IPS-15b (cell line): ENCODE results near the gene RSPH6A.

Source experiments
- H3K27me3 ChIP-seq: one replicate; pipeline ENCODE4 v1.6.1; 2013; ENCODE audit warnings: low read length; ENCODE audit not compliant: control insufficient read depth, insufficient read depth
- H3K36me3 ChIP-seq: one replicate; pipeline ENCODE4 v1.6.1; 2013; ENCODE audit warnings: low read length; ENCODE audit not compliant: control insufficient read depth, insufficient read depth
- H3K4me1 ChIP-seq: one replicate; pipeline ENCODE4 v1.6.1; 2013; ENCODE audit warnings: mild to moderate bottlenecking, low read length; ENCODE audit not compliant: control insufficient read depth, insufficient read depth
- H3K4me3 ChIP-seq: one replicate; pipeline ENCODE4 v1.5.1; 2013; ENCODE audit warnings: low read depth, low read length
- H3K9ac ChIP-seq: one replicate; pipeline ENCODE4 v1.6.1; 2013; ENCODE audit warnings: low read depth, mild to moderate bottlenecking, low read length
- H3K9me3 ChIP-seq: one replicate; pipeline ENCODE4 v1.6.1; 2013; ENCODE audit warnings: mild to moderate bottlenecking, low read length; ENCODE audit not compliant: control insufficient read depth, insufficient read depth

RSPH6A gene

DNA sequence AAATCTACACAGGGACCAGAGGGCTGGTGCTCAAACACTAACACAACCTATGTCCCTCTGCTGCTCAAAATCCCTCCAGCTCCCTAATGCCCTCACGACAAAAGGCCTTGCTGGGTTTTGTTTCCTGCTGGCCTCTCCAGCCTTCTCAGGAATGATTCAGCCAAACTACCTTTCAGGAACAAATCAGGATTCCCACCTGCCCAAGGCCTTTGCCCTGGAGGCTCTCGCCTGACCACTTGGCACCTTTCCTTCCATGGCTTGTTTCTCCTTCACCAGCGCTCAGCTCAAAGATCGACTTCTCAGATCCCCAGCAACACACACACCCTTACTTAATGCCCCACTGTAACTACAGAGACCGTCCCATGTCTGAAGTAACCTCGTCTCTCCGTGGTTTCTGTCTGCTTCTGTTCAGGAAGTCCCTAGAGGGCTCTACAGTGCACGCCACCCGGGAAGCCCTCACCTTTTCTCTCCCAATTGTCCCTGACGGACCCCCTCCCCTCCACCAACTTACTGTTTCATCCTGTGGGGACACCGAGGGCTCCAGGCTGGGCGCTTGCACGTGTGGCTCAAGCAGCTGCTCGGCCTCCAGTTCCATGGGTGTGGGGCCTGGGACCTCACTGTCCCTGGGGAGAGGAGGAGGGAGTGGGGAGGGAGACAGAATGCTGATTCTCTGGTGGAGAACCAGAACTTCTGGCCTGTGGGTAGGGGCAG, 42.8 kb downstream of the RSPH6A start:
- Histone ChIP-seq H3K27me3 (no peaks in the 10 kb centered on the region), H3K4me1 (no peaks in the 10 kb centered on the region), H3K9me3 (no peaks in the 10 kb centered on the region), H3K9ac (no peak overlapping the region), H3K4me3 (no peak overlapping the region), H3K36me3 (peaks cover 5% of the 10 kb centered on the region)

GRCh38 chr19:45771311-45771933, 43.7 kb downstream of the RSPH6A start:
- H3K27me3 ChIP-seq: no peaks in the 10 kb centered on the region
- H3K36me3 ChIP-seq: no peaks in the 10 kb centered on the region
- H3K4me3 ChIP-seq: peak overlapping the region; percentile 73
- H3K9me3 ChIP-seq: no peaks in the 10 kb centered on the region
- H3K9ac ChIP-seq: no peak overlapping the region
- H3K4me1 ChIP-seq: no peaks in the 10 kb centered on the region

DNA sequence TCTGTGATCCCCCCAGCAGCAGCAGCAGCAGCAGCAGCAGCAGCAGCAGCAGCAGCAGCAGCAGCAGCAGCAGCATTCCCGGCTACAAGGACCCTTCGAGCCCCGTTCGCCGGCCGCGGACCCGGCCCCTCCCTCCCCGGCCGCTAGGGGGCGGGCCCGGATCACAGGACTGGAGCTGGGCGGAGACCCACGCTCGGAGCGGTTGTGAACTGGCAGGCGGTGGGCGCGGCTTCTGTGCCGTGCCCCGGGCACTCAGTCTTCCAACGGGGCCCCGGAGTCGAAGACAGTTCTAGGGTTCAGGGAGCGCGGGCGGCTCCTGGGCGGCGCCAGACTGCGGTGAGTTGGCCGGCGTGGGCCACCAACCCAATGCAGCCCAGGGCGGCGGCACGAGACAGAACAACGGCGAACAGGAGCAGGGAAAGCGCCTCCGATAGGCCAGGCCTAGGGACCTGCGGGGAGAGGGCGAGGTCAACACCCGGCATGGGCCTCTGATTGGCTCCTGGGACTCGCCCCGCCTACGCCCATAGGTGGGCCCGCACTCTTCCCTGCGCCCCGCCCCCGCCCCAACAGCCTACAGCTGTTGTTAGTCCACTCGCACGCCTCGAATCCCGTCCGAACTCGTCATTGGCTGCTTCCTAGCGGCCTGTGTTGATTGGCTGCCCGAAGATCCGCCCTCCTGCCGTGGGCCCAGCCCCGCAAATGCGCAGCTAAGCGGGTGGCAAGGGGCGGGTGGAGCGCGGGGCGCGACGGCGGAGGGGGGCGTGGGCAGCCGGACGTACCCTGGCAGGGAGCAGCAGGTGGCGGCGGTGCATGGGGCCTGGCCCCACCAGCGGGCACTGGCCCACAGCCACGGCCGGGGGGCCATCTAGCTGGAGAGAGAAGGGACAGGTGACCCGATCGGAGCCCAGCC, 44.7 kb downstream of the RSPH6A start:
- H3K27me3 ChIP-seq: no peaks in the 10 kb centered on the region
- no peaks in the 10 kb centered on the region for H3K9me3 ChIP-seq
- H3K36me3 ChIP-seq: peaks cover 1% of the 10 kb centered on the region
- no peaks in the 10 kb centered on the region for H3K4me1 ChIP-seq
- peak overlapping the region; percentile 84 for H3K4me3 ChIP-seq
- peak overlapping the region; percentile 76 for H3K9ac ChIP-seq

DNA sequence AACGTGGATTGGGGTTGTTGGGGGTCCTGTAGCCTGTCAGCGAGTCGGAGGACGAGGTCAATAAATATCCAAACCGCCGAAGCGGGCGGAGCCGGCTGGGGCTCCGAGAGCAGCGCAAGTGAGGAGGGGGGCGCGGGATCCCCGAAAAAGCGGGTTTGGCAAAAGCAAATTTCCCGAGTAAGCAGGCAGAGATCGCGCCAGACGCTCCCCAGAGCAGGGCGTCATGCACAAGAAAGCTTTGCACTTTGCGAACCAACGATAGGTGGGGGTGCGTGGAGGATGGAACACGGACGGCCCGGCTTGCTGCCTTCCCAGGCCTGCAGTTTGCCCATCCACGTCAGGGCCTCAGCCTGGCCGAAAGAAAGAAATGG, 45.3 kb downstream of the RSPH6A start:
- H3K27me3 ChIP-seq: no peaks in the 10 kb centered on the region
- no peaks in the 10 kb centered on the region for H3K9me3 ChIP-seq
- H3K4me3 ChIP-seq: peak overlapping the region; percentile 84
- H3K4me1 ChIP-seq: no peaks in the 10 kb centered on the region
- H3K36me3 ChIP-seq: peaks cover 3% of the 10 kb centered on the region
- peak overlapping the region; percentile 76 for H3K9ac ChIP-seq

- Histone ChIP-seq H3K9ac (peak within 1 kb of the TSS; percentile 87), H3K27me3 (no peaks in the 10 kb centered on the region), H3K9me3 (no peaks in the 10 kb centered on the region), H3K4me3 (peak within 1 kb of the TSS; percentile 87), H3K4me1 (peaks cover 6% of the 10 kb centered on the region), H3K36me3 (peaks cover 3% of the 10 kb centered on the region)
Observed at GRCh38 chr19:45768984-45769782, 45.9 kb downstream of the RSPH6A start, which contains the start of gene SIX5. Gene SIX5 (minus strand): TSS chr19:45769252. CDS start chr19:45768844, 408 bp downstream.

GRCh38 chr19:45768655-45768983, 46.5 kb downstream of the RSPH6A start:
- peaks cover 3% of the 10 kb centered on the region for H3K36me3 ChIP-seq
- peaks cover 8% of the 10 kb centered on the region for H3K4me1 ChIP-seq
- H3K9ac ChIP-seq: peak overlapping the region; percentile 87

DNA sequence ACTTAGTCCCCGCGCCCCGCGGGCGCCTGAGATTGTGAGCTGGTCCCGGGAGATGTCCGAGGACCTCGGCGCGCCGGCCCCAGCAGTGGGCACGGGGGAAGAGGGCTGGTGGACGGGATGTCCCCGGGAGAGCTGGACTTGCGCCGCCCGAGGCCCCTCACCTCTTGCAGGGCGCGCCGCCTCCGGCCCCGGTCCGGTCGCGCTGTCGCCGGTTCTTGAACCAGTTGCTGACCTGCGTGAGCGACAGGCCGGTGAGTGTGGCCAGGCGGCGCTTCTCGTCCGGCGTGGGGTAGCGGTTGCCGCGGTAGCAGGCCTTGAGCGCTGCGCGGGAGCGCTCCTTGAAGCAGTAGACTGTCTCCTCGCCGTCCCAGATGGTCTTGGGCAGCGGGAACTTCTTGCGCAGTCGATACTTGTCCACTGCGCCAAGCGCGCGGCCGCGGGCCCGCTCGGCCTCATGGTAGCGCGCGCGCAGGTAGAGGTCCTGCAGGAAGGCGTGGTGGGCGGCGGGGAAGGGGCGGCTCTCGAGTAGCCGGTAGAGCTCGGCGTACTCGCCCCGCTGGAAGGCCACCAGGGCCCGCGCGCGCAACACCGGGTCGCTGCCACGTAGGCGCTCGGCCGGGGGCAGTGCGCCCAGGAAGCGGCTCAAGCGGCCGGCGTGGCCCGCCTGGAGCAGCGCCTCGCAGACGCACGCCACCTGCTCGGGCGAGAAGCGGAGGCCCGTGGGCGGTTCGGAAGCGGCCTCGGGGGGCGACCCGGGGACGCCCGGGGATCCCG, 47.0 kb downstream of the RSPH6A start:
- Histone ChIP-seq H3K4me3 (peak overlapping the region; percentile 87), H3K27me3 (no peaks in the 10 kb centered on the region), H3K9ac (peak overlapping the region; percentile 85), H3K36me3 (peaks cover 3% of the 10 kb centered on the region), H3K4me1 (peaks cover 8% of the 10 kb centered on the region), H3K9me3 (no peaks in the 10 kb centered on the region)

More at GRCh38 chr19:45768655-45768983, 46.5 kb downstream of the RSPH6A start:
- Histone ChIP-seq H3K27me3 (no peaks in the 10 kb centered on the region), H3K9me3 (no peaks in the 10 kb centered on the region), H3K4me3 (peak overlapping the region; percentile 87)

GRCh38 chr19:45767410-45767880, 47.7 kb downstream of the RSPH6A start:
- Histone ChIP-seq H3K36me3 (peaks cover 3% of the 10 kb centered on the region), H3K9ac (peak overlapping the region; percentile 85), H3K4me3 (peak overlapping the region; percentile 87), H3K27me3 (no peaks in the 10 kb centered on the region), H3K4me1 (peaks cover 8% of the 10 kb centered on the region), H3K9me3 (no peaks in the 10 kb centered on the region)

DNA sequence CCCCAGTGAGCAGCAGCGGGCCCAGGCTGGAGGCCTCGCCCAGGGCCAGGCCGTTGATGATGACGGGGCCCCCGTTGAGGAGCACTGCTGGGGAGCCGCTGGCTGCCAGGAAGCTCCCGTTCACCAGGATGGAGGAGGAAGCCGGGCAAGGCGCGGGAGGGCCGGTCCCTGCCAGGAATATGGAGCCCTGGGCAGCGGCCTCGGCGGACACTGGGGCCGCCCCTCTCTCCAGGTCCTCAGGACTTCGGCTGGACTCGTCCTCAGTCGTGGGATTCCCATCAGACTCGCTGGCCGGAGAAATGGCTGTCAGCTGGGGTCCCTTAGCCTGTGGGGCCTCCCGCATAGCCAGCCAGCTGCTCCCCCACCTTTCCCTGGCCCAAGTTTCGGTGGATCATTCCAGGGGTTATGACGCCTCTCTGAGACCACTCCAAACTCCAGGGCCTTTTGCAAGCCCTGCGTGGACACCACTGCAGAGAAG, 48.2 kb downstream of the RSPH6A start:
- Histone ChIP-seq H3K36me3 (peaks cover 3% of the 10 kb centered on the region), H3K4me3 (peak overlapping the region; percentile 87), H3K9ac (peak overlapping the region; percentile 12), H3K4me1 (peaks cover 8% of the 10 kb centered on the region), H3K27me3 (no peaks in the 10 kb centered on the region), H3K9me3 (no peaks in the 10 kb centered on the region)

DNA sequence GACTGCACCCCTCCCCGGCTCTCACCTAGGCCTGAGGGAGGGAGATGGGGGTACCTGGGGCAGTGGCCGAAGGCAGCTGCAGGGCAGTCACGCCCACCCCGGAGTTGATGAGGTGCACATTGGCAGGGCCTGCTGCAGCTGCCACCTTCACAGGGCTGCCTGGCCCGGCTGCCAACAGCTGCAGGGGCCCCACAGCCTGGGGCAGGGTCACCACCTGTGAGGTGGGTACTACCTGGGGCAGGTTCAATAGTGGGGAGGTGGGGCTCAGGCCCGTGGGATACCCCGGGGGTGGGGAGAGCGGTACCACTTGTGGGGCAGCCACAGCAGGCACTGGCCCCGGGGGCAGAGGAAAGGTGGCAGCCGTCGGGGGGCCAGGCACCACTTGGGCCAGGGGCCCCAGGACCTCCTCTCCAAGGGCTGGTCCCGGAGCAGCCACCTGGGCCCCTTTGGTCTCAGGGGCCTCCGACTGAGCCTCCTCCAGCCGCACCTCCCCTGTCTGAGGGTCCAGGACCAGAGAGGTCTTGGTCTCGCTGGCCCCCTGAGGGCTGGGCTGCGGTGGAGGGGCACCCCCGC, 48.7 kb downstream of the RSPH6A start:
- Histone ChIP-seq H3K27me3 (no peaks in the 10 kb centered on the region), H3K9me3 (no peaks in the 10 kb centered on the region), H3K4me1 (peaks cover 8% of the 10 kb centered on the region), H3K4me3 (peak overlapping the region; percentile 87), H3K9ac (peak overlapping the region; percentile 12), H3K36me3 (peaks cover 3% of the 10 kb centered on the region)
